RCC 7860 (cell line): Measurements from ENCODE around the gene CIB4.

Source experiments
- DNase-seq: peaks from one replicate; pipeline ENCODE4 v3.0.0-alpha.2; 2015; ENCODE audit warnings: low spot score
- FAIRE-seq: peaks from 2 replicates; lab custom pipeline; 2012; peaks lifted over from hg19 to GRCh38; lab: Jason Lieb, UNC

The CIB4 gene

DNA sequence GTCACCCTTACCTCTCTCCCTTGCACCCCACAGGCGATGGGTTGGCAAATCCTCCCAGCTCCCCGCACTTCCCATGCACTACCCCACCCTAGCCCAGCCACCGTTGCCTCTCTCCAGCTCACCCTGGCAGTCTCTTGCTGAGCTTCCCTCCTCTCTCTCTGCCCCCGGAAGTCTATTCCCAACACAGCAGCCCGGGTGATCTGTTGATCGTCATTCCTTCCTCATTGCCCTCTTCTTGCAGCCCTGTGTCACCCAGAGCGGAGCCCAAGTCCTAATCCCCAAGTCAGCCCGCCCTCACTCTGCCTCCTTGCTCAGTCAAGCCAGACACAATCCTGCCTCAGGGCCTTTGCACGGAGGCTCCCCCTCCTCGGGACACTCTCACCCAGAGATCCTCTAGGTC lies 55.2 kb downstream of the CIB4 start:
- FAIRE-seq: no peak
- DNase-seq: no peak

DNA sequence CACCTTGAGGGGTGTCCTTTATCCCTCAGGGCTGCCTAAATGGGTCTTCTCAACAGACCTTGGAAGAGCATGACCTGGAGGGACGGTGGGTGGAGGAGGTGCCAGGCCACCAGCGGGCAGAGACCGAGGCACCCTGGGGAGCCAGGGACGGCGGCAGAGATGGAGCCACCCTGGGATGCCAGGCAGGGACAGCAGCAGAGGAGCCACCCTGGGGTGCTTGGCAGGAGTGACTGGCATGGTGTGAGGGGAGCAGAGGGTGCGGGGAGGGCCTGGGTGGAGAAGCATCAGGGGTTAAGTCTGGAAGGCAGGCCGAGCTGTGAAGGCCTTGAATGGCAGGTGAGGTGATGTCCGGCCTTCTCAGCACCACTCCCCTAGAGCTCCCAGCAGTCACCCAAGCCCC lies 56.1 kb downstream of the CIB4 start:
- no peak for DNase-seq
- no peak for FAIRE-seq

DNA sequence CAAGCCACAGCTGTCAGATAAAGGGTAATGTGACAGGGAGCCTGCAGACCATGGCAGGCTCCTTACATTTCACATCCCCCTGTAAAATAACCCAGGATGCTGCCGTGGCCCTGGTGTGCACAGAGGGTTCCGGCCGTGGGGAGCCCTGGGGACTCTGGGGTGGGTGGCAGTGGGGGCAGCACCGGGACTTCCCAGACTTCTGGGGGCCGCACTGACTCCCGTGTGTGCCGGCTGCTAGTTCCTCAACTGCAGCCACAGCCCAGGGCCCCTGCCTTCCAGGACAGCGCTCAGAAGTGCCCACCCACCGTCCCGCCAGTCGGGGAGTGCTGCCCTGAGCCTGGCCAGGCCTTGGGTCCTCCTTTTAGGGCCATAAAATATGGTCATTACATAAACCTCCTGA lies 56.5 kb downstream of the CIB4 start:
- DNase-seq (no peak), FAIRE-seq (no peak)

DNA sequence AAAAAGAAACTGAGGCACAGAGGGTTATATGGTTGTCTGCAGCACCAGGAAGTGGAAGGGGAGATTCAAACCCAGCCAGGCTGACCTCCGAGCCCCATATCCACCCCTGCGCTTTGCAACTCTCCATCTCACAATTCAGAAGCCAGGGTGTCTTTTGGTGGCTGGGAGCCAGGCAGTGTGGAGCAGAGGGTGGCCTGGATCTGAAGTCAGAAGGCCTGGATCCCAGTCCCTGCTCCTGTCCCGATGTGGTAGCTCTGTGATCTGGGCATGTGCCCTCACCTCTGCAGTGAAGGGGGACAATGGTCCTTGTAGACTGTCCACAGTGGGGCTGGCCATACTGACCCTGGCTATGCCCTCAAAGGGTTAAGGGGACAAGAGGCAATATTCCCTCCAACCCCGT lies 57.0 kb downstream of the CIB4 start:
- FAIRE-seq: no peak

DNA sequence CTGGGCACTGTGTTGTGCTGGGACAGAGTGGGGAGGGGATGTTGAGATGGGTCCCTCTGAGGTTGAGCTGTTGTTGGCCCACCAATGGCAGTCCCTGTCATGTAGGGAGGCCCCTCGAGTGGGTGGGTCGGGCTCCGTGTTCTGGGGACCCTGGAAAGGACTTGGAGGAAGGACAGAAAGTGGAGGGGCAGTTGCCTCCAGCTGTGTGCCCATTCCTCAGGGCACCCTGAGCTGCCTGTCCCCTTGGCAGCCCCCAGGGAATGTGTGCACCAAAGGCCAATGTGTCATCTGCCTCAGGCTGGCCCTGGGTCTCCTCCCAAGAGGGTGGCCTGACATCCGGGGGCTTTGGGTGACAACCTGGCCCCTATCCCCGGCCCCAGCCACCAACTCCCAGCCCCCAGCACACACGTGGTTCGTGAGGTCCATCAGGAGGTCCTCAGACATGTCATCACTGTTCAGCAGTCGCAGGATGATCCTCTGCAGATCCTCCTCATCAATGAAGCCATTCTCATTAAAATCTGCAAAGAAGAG lies 57.7 kb downstream of the CIB4 start:
- DNase-seq: no peak
- FAIRE-seq: no peak

More for the DNA sequence above, 57.0 kb downstream of the CIB4 start:
- no peak for DNase-seq

DNA sequence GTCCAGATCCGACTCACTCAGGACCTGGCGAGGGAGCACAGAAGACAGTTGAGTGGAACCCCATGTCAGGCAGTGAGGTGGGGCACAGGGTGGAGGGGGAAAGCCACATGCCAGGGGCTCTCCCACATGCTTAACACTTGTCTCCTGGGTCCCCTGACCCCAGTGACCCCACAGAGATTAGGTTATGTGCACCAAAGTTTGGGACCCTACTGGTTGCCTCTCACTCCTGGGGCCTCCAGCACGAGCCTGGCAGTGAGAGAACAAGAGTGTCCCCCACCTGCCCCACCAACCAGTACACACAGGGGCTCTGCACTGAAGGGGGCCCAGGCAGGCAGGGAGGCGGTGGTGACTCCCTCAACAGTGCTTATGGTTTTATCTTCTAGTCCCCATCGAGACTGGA lies 58.3 kb downstream of the CIB4 start:
- no peak for DNase-seq
- no peak for FAIRE-seq

DNA sequence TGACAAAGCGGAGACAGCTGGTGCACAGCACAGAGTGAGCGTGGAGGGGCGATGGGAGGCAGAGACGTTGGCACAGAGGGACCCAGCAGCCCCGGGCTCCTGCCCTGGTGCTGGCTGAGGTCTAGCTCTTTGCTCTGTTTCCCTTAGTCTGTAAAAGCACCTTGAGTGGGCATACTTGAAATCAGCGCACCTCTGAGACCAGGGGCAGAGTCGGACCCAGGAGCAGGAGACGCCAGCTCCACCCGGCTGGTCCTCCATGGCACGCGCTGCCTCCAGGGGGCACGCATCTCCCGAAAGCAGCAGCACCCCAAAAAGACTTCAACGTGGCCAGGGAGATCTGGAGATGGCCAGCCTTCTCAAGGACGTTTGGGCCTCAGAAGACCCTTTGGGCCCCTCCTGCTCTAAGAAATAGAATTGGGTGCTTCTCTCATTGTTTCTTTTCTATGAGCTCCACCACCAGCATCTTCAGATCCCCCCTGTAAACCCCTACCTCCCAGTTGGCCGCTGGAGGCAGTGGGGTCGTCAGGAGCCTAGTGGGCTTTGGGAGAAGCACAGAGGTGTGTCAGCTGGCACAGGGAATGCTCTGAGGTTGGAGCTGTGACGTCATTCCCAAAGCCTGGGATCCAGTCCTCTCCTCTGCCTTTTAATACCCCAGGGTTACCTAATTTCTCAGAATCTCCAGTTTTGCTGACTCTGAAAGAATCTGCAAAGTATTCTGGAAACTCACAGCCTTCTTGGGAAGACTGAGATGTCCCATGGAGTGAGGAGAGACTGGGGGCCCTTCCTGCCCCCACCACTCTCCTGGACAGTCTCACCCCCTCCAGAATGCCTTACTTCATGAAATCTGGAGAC lies 58.9 kb downstream of the CIB4 start:
- FAIRE-seq (no peak), DNase-seq (no peak)

DNA sequence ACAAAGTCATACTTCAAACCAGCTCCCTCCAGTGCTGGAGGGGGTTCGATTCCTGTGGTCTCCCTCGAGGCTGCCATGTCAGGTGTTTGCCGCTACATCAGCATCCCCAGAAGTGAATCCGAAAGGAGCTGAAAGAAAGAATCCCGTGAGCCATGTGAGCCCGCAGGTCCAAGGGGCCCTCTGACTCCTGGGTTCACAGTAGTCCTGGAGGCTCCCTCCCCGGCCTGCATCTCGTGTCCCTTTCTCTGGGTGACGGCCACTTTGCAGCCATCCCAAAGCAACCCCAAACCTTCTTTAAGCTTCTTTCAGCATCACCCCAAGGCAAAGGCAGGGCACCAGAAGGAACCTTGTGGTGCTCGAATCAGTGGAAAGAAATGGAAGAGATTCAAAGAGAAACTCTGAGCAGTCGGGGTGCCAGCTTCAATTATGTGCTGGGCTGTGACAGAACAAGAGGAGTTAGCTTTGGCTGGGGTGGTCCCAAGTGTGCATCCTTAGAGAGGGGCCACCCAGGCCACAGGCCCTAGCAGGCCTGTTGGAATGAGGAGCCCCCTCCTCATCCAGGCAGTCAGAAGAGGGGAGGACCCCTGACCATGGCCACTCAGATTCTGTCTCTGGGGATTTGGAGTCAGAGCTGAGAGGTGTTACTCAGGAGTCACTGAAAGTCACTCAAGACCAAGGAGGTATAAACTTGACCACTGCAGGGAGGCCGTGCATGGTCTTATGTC lies 59.7 kb downstream of the CIB4 start:
- DNase-seq (no peak), FAIRE-seq (no peak)

DNA sequence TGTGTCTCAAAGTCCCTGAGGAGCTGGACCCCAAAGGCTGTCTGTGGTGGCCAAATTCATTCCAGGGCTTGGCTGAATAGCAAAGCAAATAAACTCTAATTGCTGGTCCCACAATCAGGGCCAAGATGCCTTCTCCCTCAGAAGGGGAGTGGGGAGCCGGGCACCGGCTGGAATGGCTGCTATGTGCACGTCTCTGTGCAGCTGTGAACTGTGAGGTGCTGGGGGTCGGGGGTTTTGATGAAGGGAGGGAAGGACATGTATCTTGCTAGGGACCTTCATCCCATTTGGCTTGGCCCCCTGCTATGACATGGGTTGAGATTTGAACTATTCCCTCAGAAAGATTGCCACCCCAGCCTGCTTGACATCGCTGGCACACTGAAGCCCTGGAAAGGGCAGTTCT lies 60.4 kb downstream of the CIB4 start:
- DNase-seq (no peak), FAIRE-seq (no peak)

DNA sequence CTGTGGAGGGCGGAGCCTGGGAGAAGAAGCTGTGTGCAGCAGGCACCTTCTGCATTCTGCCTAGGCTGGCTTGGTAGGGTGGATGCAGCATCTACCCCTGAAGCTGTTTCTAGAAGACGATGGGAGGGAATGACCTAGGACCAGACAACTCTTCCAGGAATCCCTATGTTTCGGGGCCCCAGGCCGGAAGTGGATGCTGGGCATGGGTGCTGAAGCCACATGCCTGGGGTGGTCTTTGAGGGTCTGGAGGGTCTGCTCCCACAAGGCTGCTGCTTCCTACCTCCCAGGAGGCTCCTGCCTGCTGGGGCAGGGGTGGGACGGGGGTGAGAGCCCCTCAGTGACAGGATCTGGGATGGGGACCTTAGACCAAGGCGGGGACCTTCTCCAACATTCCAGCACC lies 61.0 kb downstream of the CIB4 start:
- no peak for DNase-seq
- no peak for FAIRE-seq

DNA sequence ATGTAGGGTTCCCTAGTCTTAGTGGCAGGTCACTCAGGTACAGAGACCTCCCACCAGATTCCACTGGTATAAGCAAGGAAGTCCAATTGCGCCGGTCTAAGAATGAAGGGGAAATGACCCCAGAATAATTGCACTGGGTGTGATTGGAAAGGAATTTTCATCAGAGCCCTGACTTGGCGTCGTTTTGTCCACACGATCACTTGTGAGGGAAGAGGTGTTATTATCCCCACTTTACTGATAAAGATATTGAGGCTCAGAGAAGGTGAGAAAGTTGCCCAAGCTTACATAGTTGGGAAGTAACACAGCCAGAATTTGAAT lies 61.5 kb downstream of the CIB4 start:
- no peak for DNase-seq
- no peak for FAIRE-seq

DNA sequence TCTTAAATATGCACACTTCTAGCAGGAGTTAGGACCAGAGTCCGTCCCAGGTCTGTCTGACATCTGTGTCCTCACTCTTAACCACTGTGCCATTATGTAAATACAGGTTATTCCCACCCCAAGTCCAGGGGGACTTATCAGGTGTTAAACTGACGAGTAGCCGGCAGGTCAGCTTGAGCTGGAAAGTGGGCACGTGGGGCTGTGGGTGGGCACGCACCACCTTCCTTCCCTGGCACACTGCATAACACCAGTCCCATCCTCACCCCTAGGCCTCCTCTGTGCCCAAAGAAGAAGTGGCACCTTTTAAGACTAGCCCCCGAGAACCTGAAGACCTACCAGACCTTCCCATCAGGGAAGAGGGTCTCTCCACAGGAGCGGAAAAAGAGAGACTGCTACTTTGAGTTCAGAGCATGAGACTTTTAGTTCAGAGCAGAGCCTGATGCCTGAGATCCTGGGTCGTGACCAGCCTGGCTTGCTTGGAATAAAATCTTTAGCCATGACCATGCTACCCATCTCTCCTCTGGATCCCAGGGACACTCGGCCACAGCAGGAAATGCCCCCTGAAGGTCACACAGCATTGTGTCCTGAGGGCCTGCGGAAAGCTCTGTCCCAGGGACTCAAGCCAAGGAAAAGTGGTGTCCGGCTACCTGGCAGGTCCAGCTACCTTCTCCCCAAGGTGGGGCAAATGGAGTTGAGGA lies 62.0 kb downstream of the CIB4 start:
- no peak for FAIRE-seq
- DNase-seq: no peak

DNA sequence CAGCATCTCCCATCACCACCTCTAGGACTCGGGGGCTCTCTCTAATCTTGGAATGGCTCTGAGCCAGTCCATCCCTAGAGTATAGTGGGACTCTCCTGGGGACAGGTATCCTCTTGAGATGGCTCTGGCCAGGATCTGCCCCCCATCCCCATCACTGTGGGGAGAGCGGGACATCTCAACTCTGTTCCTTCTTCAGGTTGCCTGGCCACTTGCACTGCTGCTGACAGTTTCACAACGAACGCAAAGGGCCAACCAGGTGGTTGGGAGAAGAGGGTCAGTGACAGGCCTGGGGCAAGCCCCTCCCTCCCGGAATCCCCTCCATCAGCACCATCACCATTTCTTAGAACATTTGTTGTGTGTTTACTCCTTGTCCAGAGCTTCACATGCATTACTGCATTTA lies 62.6 kb downstream of the CIB4 start:
- no peak for DNase-seq
- no peak for FAIRE-seq

DNA sequence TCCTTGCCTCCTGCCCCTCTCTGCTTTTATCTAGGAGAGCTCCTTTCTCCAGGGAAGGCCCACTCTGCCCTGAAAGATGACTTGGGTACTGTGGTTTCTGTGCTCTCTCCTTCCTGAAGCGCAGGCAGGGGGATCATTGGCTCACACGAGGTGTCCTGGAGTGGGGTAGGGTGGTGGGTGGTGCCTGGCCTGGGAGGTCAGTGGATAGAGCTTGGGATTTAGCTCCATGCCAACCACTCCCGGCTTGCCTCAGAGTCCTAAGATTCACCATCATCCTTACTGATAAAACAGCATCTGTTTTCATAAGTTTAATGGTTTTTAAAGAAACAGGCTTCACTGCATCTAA lies 63.1 kb downstream of the CIB4 start:
- FAIRE-seq: no peak
- no peak for DNase-seq

DNA sequence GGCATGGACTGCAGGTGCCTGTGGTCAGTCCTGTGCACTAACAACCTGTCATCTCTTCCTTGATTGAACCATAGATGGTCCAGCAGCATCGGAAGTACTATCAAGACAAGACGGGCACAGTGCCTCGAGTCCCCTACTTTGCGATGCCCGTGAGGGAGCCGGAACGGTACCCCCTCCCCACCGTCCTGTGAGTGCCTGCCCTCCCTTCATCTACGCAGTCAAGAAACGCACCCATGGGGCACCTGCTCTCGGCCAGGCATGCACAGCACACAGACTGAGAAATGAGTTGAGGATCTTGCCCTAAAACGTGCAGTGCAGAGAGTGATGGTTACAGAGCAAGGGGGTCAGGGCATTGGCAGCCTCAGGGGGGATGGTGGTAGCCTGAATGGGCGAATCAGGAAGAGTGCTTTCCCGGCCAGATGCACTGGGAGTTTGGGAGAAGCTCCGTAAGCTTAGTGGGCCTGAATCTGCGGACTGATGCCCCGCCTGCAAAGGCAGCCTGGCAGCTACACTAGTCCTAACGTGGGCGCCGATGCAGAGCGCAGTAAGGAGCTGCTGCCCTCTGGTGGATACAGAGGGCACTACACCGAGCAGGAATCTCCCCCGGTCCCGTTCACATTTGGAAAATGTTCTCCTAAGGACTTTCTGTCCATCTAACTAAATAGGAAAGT lies 63.6 kb downstream of the CIB4 start:
- peak; percentile 46 for DNase-seq
- peak; percentile 10 for FAIRE-seq

DNA sequence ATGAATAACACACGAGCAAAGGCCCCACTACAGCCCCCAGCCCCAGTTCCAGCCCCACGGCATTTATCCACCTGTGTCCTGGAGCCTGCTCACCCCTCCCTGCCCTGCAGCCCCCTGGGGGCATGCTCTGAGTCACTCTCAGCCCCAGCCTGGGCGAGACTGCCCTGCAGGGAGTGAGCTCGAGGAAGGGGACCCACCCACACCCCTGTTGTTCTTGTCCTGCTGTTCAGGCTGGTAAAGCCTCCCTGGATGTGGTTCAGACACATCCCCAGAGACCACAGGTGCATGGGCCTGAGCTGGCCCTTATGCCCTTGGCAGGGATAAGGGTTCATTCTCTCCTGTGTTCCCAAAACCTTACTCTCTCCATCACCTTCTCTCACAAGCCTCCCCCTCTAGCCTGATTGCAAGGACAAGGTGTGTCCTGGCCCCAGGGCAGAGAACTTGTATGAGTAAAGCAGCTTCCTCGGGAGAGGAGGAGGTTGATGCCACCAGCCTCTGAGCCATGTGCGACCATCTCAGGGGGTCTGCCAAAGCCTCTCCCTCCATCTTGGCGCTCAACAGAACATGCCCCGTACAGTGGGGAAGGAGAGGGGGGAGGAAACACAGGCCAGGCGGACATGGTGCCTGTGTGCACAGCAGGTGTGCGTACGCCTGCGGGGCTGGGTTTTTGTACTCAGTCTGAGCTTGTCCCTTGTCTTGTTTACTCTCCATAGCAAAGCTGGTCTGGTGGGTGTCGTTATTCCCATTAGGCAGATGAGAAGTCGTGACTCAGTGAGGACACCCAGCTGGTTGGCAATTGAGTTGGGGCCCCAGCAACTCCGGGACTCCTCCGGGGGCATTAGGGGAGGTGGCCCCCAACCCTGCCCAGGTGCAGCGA lies 64.4 kb downstream of the CIB4 start:
- no peak for FAIRE-seq
- no peak for DNase-seq

DNA sequence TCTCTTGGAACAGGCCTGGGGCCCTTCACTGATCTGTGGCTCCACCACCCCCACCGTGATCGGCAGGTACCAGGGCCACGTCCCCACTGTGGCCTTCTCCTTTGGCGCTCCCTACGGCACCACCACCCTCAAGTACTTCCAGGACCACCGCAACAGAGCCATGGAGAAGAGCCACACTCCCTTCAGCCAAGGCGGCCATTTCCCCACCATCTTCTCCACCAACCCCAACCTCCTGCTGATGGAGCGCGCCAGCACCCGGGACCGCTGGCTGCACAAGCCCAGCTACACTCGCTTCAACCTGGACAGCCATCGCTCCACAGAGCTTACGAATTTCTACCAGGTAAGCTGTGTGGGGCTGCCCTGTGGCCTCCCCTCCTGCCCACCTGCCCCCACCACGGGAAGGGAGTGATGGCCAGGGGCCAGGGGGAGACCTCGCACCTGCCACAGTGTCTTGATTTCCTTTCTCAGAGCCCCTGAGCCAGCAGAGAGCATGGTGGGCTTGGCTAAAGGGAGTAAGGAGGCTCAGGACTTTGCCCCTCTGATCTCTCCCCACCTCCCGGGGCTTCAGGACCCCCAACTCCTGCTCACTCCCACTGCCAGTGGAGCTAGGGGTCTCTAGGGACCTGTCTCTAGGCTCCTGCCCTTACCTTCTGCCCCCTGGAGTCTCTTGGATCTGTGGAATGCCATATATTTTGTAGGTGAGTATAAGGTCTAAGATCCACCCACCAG lies 65.2 kb downstream of the CIB4 start:
- DNase-seq (no peak), FAIRE-seq (no peak)

DNA sequence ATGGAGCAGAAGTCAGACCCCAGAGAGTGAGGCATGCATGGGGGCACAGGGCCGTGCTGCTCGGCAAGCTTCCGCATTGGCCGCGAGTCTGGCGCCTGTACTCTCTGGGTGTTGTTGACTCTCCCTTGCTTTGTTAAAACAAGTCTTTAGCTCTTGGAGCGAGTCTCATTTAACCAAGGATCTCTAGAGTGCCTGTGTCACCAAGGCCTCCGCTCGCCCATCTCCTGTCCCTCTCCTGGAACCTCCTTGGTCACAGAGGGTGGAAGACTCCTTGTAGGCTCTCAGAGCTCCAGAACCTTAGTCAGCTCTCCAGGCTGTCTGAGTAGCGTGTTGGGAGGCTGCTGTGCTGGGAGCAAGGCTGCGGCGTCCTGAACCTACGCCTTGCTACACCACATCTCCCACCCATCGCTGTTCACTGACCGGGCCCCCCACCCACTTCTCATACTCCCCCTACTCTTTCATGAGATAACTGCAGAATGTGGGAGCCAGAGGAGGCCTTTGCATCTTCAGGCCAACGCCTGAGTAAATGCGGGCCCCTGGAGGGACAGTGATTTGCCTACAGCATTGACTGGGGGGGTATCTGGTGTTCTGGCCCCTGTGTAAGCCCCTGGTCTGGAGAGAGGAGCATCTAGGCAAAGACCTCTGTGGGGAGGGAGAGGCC lies 66.1 kb downstream of the CIB4 start:
- no peak for FAIRE-seq

More for the DNA sequence above, 66.1 kb downstream of the CIB4 start:
- no peak for DNase-seq
